Measurements from ENCODE around the gene RELL2. TPM values are rescaled to one million over a fixed set of nuclear protein-coding genes. Genes with fewer than 3 reads are reported as not detected.

RELL2 gene
- total RNA-seq, 1 experiment from 2014 or later: 3.3 TPM

DNA sequence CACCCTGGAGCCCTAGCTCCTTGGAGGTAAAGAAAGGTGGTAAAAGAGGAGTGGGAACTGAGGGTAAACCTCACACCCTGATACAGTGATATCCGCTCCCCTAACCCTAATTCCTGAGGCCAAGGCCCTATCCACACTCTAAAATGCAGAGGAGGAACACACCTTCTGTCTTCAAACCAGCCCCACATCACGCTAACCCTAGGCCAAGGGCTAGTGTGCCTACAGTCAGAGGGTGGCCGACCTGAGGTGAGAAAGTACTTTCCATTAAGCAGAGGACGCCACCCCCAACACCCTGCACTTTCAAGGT is 738 bp upstream of the RELL2 start:
- peak overlapping the region; percentile 99 for H2AFZ ChIP-seq
- H3K4me2 ChIP-seq: peak overlapping the region; percentile 97
- H3K9me2 ChIP-seq (ENCODE audit: insufficient read depth): no peaks in the 10 kb centered on the region
- no peak overlapping the region for H3K27ac ChIP-seq
- H3K79me2 ChIP-seq (ENCODE audit: low read depth): peaks cover 44% of the 10 kb centered on the region
- intact Hi-C loops (cut with micrococcal nuclease; ENCODE audit: unreplicated experiment): loop anchor here (1.0 kb wide), 1 partner anchor 17 kb away; no protein-coding TSS in a partner anchor
- ChIA-PET CTCF (interaction anchor here (0.5 to 1.0 kb wide), 2 partner anchors 19 to 44 kb away, joined by 3 to 6 read pairs; no protein-coding TSS in a partner anchor), POLR2A (ENCODE audit: unreplicated experiment) (interaction anchor here (0.5 to 1.1 kb wide), 4 partner anchors 15 to 377 kb away, joined by 3 to 17 read pairs (median 6); partner anchors contain the start of genes DIAPH1 and GNPDA1)
- H3K36me3 ChIP-seq (ENCODE audit: low read depth): no peaks in the 10 kb centered on the region
- H3F3A ChIP-seq (ENCODE audit: insufficient read depth, low read depth): peaks cover 10% of the 10 kb centered on the region
- H3K4me1 ChIP-seq (replicated peaks; ENCODE audit: insufficient read depth): peaks cover 21% of the 10 kb centered on the region
- H3K9me3 ChIP-seq (ENCODE audit: insufficient read depth, low read depth): no peaks in the 10 kb centered on the region
- peaks cover 22% of the 10 kb centered on the region for H4K20me1 ChIP-seq (ENCODE audit: insufficient read depth)
- no peaks in the 10 kb centered on the region for H3K27me3 ChIP-seq (ENCODE audit: insufficient read depth, low read depth)
- TF ChIP-seq, protein P1, sequence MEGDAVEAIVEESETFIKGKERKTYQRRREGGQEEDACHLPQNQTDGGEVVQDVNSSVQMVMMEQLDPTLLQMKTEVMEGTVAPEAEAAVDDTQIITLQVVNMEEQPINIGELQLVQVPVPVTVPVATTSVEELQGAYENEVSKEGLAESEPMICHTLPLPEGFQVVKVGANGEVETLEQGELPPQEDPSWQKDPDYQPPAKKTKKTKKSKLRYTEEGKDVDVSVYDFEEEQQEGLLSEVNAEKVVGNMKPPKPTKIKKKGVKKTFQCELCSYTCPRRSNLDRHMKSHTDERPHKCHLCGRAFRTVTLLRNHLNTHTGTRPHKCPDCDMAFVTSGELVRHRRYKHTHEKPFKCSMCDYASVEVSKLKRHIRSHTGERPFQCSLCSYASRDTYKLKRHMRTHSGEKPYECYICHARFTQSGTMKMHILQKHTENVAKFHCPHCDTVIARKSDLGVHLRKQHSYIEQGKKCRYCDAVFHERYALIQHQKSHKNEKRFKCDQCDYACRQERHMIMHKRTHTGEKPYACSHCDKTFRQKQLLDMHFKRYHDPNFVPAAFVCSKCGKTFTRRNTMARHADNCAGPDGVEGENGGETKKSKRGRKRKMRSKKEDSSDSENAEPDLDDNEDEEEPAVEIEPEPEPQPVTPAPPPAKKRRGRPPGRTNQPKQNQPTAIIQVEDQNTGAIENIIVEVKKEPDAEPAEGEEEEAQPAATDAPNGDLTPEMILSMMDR (conservative IDR thresholded peaks at IDR 0.05): no peak
- TF ChIP-seq EZH2 (IDR thresholded peaks at IDR 0.05; ENCODE audit: low read depth): no peak
- DNase-seq: no peak
- H3K4me3 ChIP-seq: peak overlapping the region; percentile 79
- BruUV-seq (replicated peaks): no TSS peak

DNA sequence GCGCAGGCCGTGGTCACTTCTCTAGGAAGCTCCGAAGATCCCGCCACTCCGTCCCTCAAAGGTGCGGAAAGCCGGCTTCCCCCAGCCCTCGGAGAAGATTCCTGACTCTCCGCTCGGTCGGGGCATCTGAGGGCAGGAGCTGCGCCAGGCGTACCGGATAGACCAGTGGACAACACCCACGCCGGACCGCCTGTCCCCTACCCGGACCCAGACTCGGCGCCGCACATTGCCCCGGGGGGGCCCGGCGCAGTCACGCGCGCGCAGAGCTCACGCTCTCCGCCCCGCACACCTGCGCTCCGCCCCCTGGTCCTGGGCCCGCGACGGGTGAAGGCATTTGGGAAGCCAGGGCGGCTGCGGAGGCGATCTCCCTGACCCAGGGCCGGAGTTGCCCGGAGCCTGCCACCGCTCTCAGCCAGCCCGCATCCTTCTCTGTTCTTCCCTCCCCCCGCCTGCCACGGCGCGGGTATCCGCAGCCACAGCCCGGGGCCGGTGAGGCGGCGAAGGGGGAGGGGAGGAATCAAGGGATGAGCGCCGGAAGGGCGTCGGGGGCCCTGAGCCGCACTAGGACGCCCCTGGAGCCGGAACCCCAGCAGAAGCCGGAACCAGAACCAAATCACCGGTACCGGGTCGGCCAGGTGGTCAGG is 448 bp downstream of the RELL2 start:
- BruUV-seq (replicated peaks): TSS peak; percentile 28
- H3K9me3 ChIP-seq (ENCODE audit: insufficient read depth, low read depth): no peaks in the 10 kb centered on the region
- peaks cover 41% of the 10 kb centered on the region for H3K79me2 ChIP-seq (ENCODE audit: low read depth)
- H3K36me3 ChIP-seq (ENCODE audit: low read depth): no peaks in the 10 kb centered on the region
- H3F3A ChIP-seq (ENCODE audit: insufficient read depth, low read depth): peaks cover 19% of the 10 kb centered on the region
- no peak for DNase-seq
- CTCF ChIA-PET: interaction anchor here (0.7 kb wide), 1 partner anchor 73 kb away, joined by 3 read pairs; no protein-coding TSS in a partner anchor
- H4K20me1 ChIP-seq (ENCODE audit: insufficient read depth): peaks cover 22% of the 10 kb centered on the region
- no peaks in the 10 kb centered on the region for H3K27me3 ChIP-seq (ENCODE audit: insufficient read depth, low read depth)
- peak overlapping the region; percentile 97 for H3K4me2 ChIP-seq
- peak overlapping the region; percentile 99 for H2AFZ ChIP-seq
- POLR2A ChIA-PET (ENCODE audit: unreplicated experiment): interaction anchor here (0.6 to 0.8 kb wide), 6 partner anchors 20 to 319 kb away, joined by 3 to 5 read pairs (median 3); no protein-coding TSS in a partner anchor
- TF ChIP-seq EZH2 (IDR thresholded peaks at IDR 0.05; ENCODE audit: low read depth): no peak
- TF ChIP-seq, protein P1 (conservative IDR thresholded peaks at IDR 0.05): no peak
- H3K4me1 ChIP-seq (replicated peaks; ENCODE audit: insufficient read depth): peaks cover 30% of the 10 kb centered on the region
- intact Hi-C loops (cut with micrococcal nuclease; ENCODE audit: unreplicated experiment): no loop called here
- peak overlapping the region; percentile 79 for H3K4me3 ChIP-seq
- no peaks in the 10 kb centered on the region for H3K9me2 ChIP-seq (ENCODE audit: insufficient read depth)
- no peak overlapping the region for H3K27ac ChIP-seq

DNA sequence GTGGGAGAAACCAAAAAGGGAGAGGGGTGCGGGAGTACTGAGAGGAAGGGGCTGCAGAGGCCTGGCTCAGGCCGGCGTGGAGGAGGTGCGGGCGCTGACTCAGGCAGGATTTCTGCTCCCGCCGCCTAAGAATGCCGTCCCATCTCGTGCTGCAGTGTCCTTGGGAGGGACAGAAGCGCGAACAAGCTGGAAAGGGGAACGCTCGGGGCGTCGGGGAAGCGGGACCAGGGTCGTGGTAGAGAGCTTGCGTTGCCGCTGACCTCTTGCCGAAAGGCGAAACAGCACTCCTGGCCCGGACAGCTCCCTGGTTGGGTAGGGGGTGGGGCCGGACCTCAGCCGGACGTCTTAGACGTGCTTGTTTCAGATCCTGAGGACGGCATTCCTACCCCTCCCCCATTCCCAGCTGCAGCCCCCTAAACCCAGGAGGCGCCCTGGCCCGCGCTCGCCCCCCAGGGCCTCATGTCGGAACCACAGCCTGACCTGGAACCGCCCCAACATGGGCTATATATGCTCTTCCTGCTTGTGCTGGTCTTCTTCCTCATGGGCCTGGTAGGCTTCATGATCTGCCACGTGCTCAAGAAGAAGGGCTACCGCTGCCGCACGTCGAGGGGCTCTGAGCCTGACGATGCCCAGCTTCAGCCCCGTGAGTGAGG is 1.1 kb downstream of the RELL2 start:
- peak in 1 of 2 experiments; percentile 61 for DNase-seq
- intact Hi-C loops (cut with micrococcal nuclease; ENCODE audit: unreplicated experiment): loop anchor here (1.0 kb wide), 1 partner anchor 13 kb away; the partner anchor contains the start of gene FCHSD1
- ChIA-PET CTCF (no interaction called here), POLR2A (ENCODE audit: unreplicated experiment) (no interaction called here)
- TF ChIP-seq, protein P1 (conservative IDR thresholded peaks at IDR 0.05): no peak
- no peak for TF ChIP-seq EZH2 (IDR thresholded peaks at IDR 0.05; ENCODE audit: low read depth)
- no peaks in the 10 kb centered on the region for H3K9me3 ChIP-seq (ENCODE audit: insufficient read depth, low read depth)
- peaks cover 16% of the 10 kb centered on the region for H4K20me1 ChIP-seq (ENCODE audit: insufficient read depth)
- H3K4me2 ChIP-seq: peak overlapping the region; percentile 97
- H3K27ac ChIP-seq: no peak overlapping the region
- H3K27me3 ChIP-seq (ENCODE audit: insufficient read depth, low read depth): no peaks in the 10 kb centered on the region
- no peaks in the 10 kb centered on the region for H3K36me3 ChIP-seq (ENCODE audit: low read depth)
- peaks cover 35% of the 10 kb centered on the region for H3K4me1 ChIP-seq (replicated peaks; ENCODE audit: insufficient read depth)
- BruUV-seq (replicated peaks): no TSS peak
- H3F3A ChIP-seq (ENCODE audit: insufficient read depth, low read depth): peaks cover 24% of the 10 kb centered on the region
- H3K79me2 ChIP-seq (ENCODE audit: low read depth): peaks cover 36% of the 10 kb centered on the region
- H2AFZ ChIP-seq: peak overlapping the region; percentile 99
- no peaks in the 10 kb centered on the region for H3K9me2 ChIP-seq (ENCODE audit: insufficient read depth)
- peak overlapping the region; percentile 79 for H3K4me3 ChIP-seq

Measured in PC-9 (cell line).